ENCODE results near the gene ZFAND6. TPM values are rescaled to one million over a fixed set of nuclear protein-coding genes. Genes with fewer than 3 reads are reported as not detected.

ZFAND6 gene
- total RNA-seq, 1 donor from 2014 or later = 120 TPM

DNA sequence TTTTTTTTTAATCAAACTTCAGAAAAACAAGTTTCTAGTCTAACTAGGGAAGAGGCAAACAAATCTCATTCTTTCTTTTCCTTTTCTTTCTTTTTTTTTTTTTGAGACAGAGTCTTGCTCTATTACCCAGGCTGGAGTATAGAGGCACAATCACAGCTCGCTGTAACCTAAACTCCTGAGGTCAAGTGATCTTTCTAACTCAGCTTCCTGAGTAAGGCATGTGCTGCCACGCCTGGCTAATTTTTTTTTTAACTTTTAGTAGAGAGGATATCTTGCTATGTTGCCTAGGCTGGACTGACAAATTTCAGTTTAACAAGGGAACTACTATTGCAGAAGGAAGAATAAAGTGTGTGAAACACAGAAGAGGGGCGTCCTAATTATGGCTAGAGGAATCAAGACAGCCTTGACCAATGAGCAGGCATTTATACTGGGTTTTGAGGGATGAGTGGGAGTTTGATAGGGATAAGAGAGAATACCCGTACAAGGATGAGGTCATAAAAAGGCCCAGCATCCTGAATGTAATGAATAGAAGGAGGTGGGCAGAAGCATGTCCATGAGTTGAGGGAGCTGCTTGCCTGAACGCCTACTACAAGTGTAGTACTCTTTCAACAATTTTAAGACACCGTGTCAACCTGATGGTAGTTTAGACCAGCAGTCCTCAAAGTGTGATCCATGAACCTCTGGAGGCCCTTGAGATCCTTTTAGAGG is 6.7 kb upstream of the ZFAND6 start:
- no peak for DNase-seq

DNA sequence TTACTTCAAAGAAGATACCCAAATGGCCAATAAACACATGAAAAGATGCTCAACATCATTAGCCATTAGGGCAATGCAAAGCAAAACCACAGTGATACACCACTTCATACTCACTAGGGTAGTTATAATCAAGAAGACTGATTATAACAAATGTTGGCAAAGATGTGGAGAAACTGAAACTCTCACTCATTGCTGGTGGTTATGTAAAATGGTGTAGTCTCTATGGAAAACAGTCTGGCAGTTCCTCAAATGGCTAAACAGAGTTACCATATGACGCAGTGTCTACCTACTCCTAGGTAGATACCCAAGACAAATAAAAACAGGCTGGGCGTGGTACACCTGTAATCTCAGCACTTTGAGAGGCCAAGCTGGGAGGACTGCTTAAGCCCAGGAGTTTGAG is 3.5 kb upstream of the ZFAND6 start:
- no peak for DNase-seq

GRCh38 chr15:80058044-80058443 is 1.4 kb upstream of the ZFAND6 start:
- no peak for DNase-seq

- no peak for DNase-seq
Measured at GRCh38 chr15:80059786-80060355, 395 bp downstream of the ZFAND6 start.

DNA sequence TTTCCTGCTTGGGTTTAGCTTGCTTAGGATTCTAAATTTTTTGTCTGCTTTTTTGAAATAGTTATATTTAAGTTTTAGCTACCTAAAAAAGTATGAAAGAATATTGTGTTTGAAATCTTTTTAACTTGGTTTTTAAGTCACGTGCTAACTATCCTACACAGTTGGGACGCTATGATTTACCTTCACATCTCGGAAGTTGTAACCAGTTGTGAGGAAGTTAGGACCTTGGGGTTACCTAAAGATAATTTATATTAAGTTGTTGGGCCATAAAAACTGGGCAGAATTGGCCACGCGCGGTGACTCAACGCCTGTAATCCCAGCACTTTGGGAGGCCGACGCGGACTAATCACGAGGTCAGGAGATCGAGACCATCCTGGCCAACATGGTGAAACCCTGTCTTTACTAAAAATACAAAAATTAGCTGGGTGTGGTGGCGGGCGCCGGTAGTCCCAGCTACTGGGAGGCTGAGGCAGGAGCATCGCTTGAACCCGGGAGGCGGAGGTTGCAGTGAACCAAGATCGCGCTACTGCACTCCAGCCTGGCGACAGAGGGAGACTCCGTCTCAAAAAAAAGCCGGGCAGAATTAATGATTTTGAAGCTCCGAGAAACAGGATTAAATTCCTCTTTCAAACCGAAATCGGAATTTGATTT is 1.0 kb downstream of the ZFAND6 start:
- no peak for DNase-seq

GRCh38 chr15:80061582-80061981 is 2.1 kb downstream of the ZFAND6 start:
- no peak for DNase-seq

DNA sequence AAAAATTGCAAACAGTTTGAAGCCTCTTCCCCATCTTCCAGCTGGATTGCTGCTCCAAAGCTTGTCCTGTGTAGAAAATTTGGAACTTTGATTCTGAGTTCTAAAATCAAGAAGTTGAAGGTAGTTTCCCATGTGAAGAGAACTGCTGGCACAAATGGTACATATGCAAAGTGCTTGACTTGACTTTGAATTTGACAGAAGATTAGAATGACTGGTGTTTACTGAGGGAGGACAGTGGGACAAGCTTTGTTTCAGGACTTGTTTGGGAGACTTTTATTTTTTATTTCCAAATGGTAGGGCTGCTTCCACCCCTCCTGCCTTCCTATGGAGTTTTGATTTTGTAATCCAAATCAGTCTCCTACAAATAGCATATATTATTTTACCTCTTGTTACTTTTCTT is 7.4 kb downstream of the ZFAND6 start:
- no peak for DNase-seq

DNA sequence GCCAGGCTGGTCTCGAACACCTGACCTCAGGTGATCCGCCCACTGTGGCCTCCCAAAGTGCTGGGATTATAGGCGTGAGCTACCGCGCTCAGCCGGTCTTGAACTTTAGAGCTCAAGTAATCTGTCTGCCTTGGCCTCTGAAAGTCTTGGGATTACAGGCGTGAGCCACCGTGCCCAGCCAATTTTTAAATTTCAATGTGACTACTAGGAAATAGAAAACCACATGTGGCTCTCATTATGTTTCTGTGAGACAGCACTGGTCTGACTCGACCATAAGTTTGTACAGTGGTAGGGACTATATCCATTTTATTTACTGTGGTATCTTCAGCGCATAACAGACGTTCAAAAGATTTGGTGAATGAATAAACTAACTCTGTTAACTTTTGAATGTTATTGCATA is 9.1 kb downstream of the ZFAND6 start:
- no peak for DNase-seq

GRCh38 chr15:80070840-80071239 is 11.4 kb downstream of the ZFAND6 start:
- DNase-seq = no peak

- DNase-seq = no peak
Measured at GRCh38 chr15:80071652-80072051, 12.2 kb downstream of the ZFAND6 start.

GRCh38 chr15:80072285-80072994 is 13.0 kb downstream of the ZFAND6 start:
- DNase-seq = peak; percentile 89

DNA sequence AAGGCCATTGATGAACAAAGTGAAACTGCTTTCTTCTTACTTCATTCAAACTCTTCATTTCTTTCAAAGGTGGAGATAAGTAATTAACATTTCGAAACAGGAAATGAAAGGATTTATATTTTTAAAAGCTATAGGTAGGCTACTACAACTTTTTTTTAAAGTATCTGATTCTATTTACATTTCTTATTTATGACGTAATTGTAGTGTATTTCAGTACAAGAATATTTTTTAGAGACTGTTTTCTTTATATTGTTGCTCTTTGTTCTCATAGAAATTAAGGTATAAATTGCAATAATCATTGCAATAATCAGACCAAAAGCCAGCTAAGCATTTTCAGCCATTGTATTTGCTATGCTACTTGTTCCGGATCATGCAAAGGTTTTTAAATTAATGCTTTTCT is 13.7 kb downstream of the ZFAND6 start:
- DNase-seq = no peak

GRCh38 chr15:80076321-80077318 is 17.1 kb downstream of the ZFAND6 start:
- DNase-seq = no peak

GRCh38 chr15:80081390-80081789 is 21.9 kb downstream of the ZFAND6 start:
- DNase-seq = no peak

DNA sequence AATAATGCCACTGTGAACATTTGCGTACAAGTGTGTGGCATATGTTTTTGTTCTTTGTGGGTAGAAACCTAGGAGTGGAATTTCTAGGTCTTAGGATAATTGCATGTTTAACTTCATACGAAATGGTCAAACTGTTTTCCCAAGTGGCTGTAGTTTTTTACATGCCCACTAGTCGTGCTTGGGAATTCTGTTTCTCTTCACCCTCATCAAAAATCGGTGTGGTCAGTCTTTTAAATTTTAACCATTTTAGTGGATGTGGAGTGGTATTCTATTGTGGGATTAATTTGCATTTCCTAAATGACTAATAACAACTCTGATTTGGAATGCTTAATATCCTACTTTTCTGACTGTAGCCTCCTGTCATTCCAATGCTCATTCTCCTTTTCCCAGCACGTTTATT is 27.6 kb downstream of the ZFAND6 start:
- DNase-seq = no peak

GRCh38 chr15:80090041-80090440 is 30.6 kb downstream of the ZFAND6 start:
- no peak for DNase-seq

- DNase-seq = no peak
Measured at GRCh38 chr15:80090879-80091503, 31.5 kb downstream of the ZFAND6 start.

DNA sequence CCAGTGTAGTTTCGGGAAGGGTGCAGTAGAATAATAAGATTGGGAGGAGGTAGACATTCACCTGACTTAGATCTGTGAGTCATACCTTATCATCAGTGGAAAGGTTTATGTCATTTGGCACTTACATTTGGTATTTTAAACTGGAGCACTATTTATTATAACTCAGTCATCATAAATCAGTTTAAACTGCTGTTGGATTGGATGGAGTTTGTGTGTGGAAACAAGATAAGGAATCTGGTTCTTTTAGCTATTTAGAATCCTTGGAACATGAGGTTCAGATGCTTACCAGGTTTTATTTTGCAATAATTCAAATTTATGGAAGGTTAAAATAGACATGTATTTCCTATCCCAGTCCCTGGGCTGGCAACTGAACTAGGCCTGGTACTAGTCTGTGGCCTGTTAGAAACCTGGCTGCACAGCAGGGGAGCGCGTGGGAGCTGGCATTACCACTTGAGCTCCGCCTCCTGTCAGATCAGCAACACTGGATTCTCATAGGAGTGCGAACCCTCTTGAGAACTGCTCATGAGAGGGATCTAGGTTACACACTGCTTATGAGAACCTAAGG is 34.5 kb downstream of the ZFAND6 start:
- DNase-seq = no peak

- no peak for DNase-seq
Measured at GRCh38 chr15:80095511-80095910, 36.0 kb downstream of the ZFAND6 start.

- no peak for DNase-seq
Measured at GRCh38 chr15:80095969-80096368, 36.5 kb downstream of the ZFAND6 start.

DNA sequence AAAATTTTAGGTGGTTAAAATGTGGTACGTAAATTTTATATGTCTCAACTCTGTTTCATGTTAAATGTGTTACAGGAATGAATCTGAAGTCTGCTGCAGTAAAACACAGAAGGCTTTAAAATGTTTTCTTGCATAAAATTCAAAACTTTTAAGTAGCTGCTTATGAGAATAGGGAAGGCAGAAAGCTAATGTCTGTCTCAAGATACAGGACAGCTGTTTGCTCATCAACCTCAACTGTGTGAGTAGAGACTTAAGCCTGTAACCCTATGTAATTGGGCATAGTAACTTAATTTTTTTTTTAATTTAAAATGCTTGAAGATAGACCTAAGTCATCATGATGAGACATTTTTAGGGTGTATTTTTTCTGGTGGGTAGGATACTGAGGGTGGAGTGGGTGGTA is 38.9 kb downstream of the ZFAND6 start:
- DNase-seq = no peak

Measured in skin of body (tissue), 2 donors.